A673 (cell line): ENCODE data around the gene ENAH. TPM values are rescaled to one million over a fixed set of nuclear protein-coding genes. Genes with fewer than 3 reads are reported as not detected.
"Not testable (repeated sequence)": the region's sequence is repeated elsewhere in the genome, so short reads cannot be mapped to it uniquely, and the experiment has no call there.

ENCODE experiments used
- BruUV-seq: library from RNA; stranded (reverse); fragments of 400-500 nt; replicated peaks from 2 replicates; lab custom pipeline; 2021; lab: Mats Ljungman, UMichigan
- CTCF ChIA-PET: fragments of 300-600 bp; sonication (Branson Sonifier 250); formaldehyde crosslinking; loops from one replicate; lab custom pipeline; 2022; ENCODE audit warnings: antibody characterized with exemption; lab: Charles Lee
- POLR2A ChIA-PET: fragments of 300-600 bp; sonication (Branson Sonifier 250); formaldehyde crosslinking; loops from one replicate; lab custom pipeline; 2022; ENCODE audit warnings: antibody characterized with exemption; ENCODE audit not compliant: low non-redundant PET; lab: Charles Lee
- DNase-seq: peaks from one replicate; pipeline ENCODE4 v3.0.0-alpha.2; 2015; ENCODE audit warnings: low spot score
- H3K27ac ChIP-seq: fragments of 200-600 bp; sonication (generic); 2 replicates; pipeline ENCODE4 v1.5.1; 2016; ENCODE audit warnings: mixed run types, low read depth, mild to moderate bottlenecking, mixed read lengths, antibody characterized with exemption, low read length; ENCODE audit not compliant: poor library complexity, severe bottlenecking
- H3K27me3 ChIP-seq: fragments of 200-600 bp; sonication (generic); replicated peaks from 2 replicates; pipeline ENCODE4 v1.6.1; 2017; ENCODE audit warnings: mixed run types, low read depth, mild to moderate bottlenecking, mixed read lengths, antibody characterized with exemption, low read length; ENCODE audit not compliant: insufficient read depth, poor library complexity
- H3K36me3 ChIP-seq: fragments of 200-600 bp; sonication (generic); 2 replicates; pipeline ENCODE4 v1.6.1; 2016; ENCODE audit warnings: mixed run types, mild to moderate bottlenecking, mixed read lengths, antibody characterized with exemption, low read length; ENCODE audit not compliant: insufficient read depth, poor library complexity, severe bottlenecking
- H3K4me1 ChIP-seq: fragments of 200-600 bp; sonication (generic); 2 replicates; pipeline ENCODE4 v1.6.1; 2017; ENCODE audit warnings: mixed run types, mild to moderate bottlenecking, mixed read lengths, antibody characterized with exemption, low read length; ENCODE audit not compliant: insufficient read depth, poor library complexity, severe bottlenecking
- H3K4me3 ChIP-seq: fragments of 200-600 bp; sonication (generic); 2 replicates; pipeline ENCODE4 v1.5.1; 2016; ENCODE audit warnings: low read depth, mixed run types, mild to moderate bottlenecking, mixed read lengths, low read length; ENCODE audit not compliant: poor library complexity, severe bottlenecking
- H3K9me3 ChIP-seq: fragments of 200-600 bp; sonication (generic); 2 replicates; pipeline ENCODE4 v1.6.1; 2016; ENCODE audit warnings: mixed run types, low read depth, mild to moderate bottlenecking, mixed read lengths, antibody characterized with exemption, low read length; ENCODE audit not compliant: poor library complexity, severe bottlenecking
- EZH2 ChIP-seq: fragments of 200-600 bp; sonication (generic); IDR thresholded peaks from 2 replicates; pipeline ENCODE4 v1.6.1; 2017; ENCODE audit warnings: borderline replicate concordance, low read depth, mild to moderate bottlenecking, mixed read lengths, antibody characterized with exemption, low read length; ENCODE audit not compliant: poor library complexity, severe bottlenecking
- intact Hi-C: fragments of 100-400 bp; cut with micrococcal nuclease; formaldehyde crosslinking; loops from one replicate; pipeline ENCODE4 v1.10.0; 2022; ENCODE audit not compliant: unreplicated experiment
- total RNA-seq: library from RNA; stranded (reverse); gene quantifications from 2 replicates; pipeline ENCODE4 v1.2.3, GENCODE V29; 2021
- TF ChIP-seq, protein P1 (sequence below): fragments of 300-800, 200-600 bp; sonication (generic); conservative IDR thresholded peaks from 2 replicates; pipeline ENCODE4 v1.5.1; 2017; ENCODE audit warnings: low read depth, mild to moderate bottlenecking, antibody characterized with exemption, low read length, moderate library complexity, mixed read lengths

Gene ENAH
- total RNA-seq, 1 experiment from 2014 or later, result 186 TPM

DNA sequence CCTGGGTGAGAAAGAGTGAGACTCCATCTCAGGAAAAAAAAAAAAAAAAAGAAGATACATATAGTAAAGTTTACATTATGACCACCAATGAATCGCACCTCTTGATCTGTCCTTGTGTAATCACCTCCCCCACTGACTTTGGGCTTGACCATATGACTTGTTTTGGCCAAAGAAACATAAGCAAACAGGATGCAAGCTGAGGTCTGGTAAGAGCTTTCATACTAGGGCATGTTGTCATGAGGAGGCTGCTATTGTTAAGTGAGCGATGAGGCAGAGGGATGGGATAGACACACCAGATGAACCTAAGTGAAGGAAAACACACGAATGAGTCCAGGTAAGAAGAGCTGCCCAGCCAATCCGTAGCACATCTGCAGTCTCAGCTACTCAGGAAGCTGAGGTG is 10.7 kb downstream of the ENAH start:
- Histone ChIP-seq H3K27me3 (no peaks in the 10 kb centered on the region), H3K27ac (no peak overlapping the region), H3K9me3 (peaks cover 13% of the 10 kb centered on the region), H3K36me3 (peaks cover 28% of the 10 kb centered on the region), H3K4me3 (no peak overlapping the region), H3K4me1 (no peaks in the 10 kb centered on the region)
- ChIA-PET CTCF (no interaction called here), POLR2A (no interaction called here)
- intact Hi-C loops, result no loop called here
- TF ChIP-seq, protein P1, sequence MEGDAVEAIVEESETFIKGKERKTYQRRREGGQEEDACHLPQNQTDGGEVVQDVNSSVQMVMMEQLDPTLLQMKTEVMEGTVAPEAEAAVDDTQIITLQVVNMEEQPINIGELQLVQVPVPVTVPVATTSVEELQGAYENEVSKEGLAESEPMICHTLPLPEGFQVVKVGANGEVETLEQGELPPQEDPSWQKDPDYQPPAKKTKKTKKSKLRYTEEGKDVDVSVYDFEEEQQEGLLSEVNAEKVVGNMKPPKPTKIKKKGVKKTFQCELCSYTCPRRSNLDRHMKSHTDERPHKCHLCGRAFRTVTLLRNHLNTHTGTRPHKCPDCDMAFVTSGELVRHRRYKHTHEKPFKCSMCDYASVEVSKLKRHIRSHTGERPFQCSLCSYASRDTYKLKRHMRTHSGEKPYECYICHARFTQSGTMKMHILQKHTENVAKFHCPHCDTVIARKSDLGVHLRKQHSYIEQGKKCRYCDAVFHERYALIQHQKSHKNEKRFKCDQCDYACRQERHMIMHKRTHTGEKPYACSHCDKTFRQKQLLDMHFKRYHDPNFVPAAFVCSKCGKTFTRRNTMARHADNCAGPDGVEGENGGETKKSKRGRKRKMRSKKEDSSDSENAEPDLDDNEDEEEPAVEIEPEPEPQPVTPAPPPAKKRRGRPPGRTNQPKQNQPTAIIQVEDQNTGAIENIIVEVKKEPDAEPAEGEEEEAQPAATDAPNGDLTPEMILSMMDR, result no peak
- no peak for TF ChIP-seq EZH2
- BruUV-seq, result no TSS peak
- no peak for DNase-seq

DNA sequence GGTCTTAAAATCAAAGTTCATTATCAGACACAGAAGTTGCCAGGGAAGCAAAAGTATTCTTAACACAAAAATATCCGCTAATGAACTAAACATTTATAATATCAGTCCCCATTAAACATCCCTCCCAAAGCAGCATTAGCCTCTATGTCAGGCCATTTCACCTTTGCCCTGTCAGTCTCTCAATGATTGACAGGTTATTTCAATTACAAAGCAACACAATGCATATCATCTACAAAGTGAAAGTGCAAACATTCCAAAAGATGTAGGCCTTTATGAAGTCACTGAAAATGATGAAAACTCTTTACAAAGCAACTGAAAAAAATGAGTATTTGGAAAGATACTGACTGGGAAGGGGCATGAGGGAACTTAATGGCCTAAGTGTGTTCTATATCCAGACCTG is 14.1 kb downstream of the ENAH start:
- Histone ChIP-seq H3K27me3 (no peaks in the 10 kb centered on the region), H3K4me1 (peaks cover 10% of the 10 kb centered on the region), H3K9me3 (no peaks in the 10 kb centered on the region), H3K36me3 (peaks cover 20% of the 10 kb centered on the region), H3K27ac (no peak overlapping the region), H3K4me3 (no peak overlapping the region)
- no peak for DNase-seq
- POLR2A ChIA-PET, result no interaction called here
- no TSS peak for BruUV-seq
- intact Hi-C loops, result no loop called here
- CTCF ChIA-PET, result no interaction called here
- TF ChIP-seq EZH2, result no peak

DNA sequence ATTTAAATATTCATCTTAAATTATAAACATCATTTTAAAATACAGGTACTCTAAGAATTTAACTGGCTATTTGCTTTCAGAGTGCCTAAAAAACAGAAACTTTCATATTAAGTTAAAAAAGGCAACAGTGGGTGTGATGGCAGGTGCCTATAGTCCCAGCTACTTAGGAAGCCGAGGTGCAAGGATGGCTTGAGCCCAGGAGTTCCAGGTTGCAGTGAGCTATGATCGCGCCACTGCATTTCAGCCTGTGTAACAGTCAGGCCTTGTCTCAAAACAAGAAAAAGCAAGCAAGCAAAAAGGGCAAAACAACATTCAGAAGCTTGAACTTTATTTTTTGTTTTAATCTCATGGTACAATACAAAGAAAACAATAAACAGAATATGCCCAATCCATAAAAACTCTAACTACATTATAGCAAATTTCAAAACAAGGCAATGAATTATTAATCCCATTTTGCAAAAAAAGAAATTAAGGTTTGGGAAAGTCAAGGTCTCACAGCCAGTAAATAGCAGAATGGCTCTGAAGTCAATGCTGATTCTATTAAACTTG is 15.2 kb downstream of the ENAH start:
- H3K27me3 ChIP-seq, result no peaks in the 10 kb centered on the region
- peaks cover 10% of the 10 kb centered on the region for H3K4me1 ChIP-seq
- H3K36me3 ChIP-seq, result peaks cover 12% of the 10 kb centered on the region
- H3K9me3 ChIP-seq, result no peaks in the 10 kb centered on the region
- no peak for DNase-seq
- intact Hi-C loops, result no loop called here
- no peak overlapping the region for H3K27ac ChIP-seq
- BruUV-seq, result no TSS peak
- TF ChIP-seq, protein P1, result no peak
- no peak for TF ChIP-seq EZH2
- H3K4me3 ChIP-seq, result no peak overlapping the region
- ChIA-PET CTCF (no interaction called here), POLR2A (no interaction called here)

DNA sequence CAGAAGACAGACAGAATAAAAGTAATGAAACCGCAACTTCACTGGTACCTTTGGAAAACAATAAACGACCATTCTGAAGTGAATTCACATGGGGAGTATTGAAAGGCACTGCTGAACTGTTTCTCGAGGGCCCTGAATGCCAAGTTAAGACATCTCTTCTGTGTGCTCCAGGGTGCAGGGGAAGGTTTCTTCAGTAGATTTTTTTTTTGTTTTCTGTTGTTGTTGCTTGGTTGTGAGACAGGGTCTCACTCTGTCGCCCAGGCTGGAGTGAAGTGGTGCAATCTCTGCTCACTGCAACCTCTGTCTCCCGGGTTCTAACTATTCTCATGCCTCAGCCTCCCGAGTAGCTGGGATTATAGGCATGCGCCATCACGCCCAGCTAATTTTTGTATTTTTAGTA is 15.9 kb downstream of the ENAH start:
- DNase-seq, H3K9me3 ChIP-seq, CTCF ChIA-PET, POLR2A ChIA-PET, H3K4me3 ChIP-seq, H3K4me1 ChIP-seq, H3K27ac ChIP-seq, intact Hi-C loops, BruUV-seq, H3K27me3 ChIP-seq: not testable (repeated sequence)
- peaks cover 12% of the 10 kb centered on the region for H3K36me3 ChIP-seq
